ENCODE measurements around the gene RASGRF1. TPM values are rescaled to one million over a fixed set of nuclear protein-coding genes. Genes with fewer than 3 reads are reported as not detected.

Gene RASGRF1
- total and polyA plus RNA-seq, 9 donors = 0.23 to 9.5 (median 1.0) TPM; not detected in 1

DNA sequence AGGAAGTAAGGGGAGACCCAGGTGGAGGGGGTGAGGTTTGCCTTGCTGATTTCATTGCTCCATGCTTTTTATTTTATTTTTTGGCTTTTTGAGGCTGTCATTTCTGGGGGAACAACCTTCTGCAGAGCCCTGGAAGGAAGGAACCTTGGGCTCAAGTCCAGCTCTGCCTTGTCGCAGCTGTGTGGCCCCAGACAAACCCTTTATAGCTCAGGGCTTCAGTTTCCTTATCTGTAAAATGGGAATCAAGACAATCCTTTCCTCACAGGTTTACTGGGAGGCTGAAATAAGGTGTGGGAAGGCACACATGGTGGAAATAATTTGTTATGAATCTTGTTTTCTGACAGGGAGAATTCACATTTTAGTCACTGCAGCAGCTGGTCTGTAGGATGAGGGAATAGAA lies 100.3 kb downstream of the RASGRF1 start:
- no peak overlapping the region for H3K27ac ChIP-seq
- TF ChIP-seq, protein P1, sequence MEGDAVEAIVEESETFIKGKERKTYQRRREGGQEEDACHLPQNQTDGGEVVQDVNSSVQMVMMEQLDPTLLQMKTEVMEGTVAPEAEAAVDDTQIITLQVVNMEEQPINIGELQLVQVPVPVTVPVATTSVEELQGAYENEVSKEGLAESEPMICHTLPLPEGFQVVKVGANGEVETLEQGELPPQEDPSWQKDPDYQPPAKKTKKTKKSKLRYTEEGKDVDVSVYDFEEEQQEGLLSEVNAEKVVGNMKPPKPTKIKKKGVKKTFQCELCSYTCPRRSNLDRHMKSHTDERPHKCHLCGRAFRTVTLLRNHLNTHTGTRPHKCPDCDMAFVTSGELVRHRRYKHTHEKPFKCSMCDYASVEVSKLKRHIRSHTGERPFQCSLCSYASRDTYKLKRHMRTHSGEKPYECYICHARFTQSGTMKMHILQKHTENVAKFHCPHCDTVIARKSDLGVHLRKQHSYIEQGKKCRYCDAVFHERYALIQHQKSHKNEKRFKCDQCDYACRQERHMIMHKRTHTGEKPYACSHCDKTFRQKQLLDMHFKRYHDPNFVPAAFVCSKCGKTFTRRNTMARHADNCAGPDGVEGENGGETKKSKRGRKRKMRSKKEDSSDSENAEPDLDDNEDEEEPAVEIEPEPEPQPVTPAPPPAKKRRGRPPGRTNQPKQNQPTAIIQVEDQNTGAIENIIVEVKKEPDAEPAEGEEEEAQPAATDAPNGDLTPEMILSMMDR (IDR thresholded peaks at IDR 0.05) = no peak
- TF ChIP-seq POLR2A (IDR thresholded peaks at IDR 0.05) = no peak
- no peaks in the 10 kb centered on the region for H3K27me3 ChIP-seq
- no peaks in the 10 kb centered on the region for H3K36me3 ChIP-seq
- intact Hi-C loops (cut with DNase I) = no loop called here
- no peak overlapping the region for H3K4me3 ChIP-seq
- 44 to 71% (median 64%) methylated on average over 1 of the region's 1 CpG for WGBS, 3 donors
- H3K4me1 ChIP-seq (ENCODE audit: insufficient read depth) = peaks cover 3% of the 10 kb centered on the region
- DNase-seq = no peak
- H3K9me3 ChIP-seq = no peaks in the 10 kb centered on the region

DNA sequence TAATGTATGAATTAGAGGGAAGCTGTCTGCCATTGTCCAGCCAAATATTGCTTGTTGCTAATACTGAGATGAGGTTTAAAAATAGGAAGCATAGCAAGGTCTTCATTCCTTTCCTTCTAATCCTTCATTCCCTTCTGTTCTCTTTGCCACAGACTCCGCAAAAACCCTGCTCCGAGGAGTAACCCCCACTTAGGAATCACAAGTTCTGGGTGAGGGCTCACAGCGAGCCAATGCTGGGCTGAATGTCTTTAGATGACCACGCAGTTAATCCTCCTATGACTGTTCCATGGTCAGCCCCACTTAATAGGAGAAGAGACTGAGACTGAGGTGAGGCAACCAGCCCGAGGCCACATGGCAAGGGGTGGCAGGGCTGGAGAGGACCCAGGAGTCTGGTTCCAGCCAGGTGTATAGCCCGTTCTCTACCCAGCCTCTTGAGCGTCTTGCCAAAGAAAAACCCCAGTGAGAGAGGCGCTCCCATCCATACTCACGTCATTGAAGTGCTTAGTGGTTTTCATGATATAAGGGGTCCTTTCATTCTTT lies 100.8 kb downstream of the RASGRF1 start:
- H3K4me3 ChIP-seq = no peak overlapping the region
- 93 to 96% (median 93%) methylated on average over 9 of the region's 9 CpGs for WGBS, 3 donors
- no peak for DNase-seq
- H3K36me3 ChIP-seq = no peaks in the 10 kb centered on the region
- H3K27me3 ChIP-seq = no peaks in the 10 kb centered on the region
- intact Hi-C loops (cut with DNase I) = no loop called here
- TF ChIP-seq, protein P1 (IDR thresholded peaks at IDR 0.05) = no peak
- no peak for TF ChIP-seq POLR2A (IDR thresholded peaks at IDR 0.05)
- TF ChIP-seq EP300 (IDR thresholded peaks at IDR 0.05) = no peak
- peaks cover 3% of the 10 kb centered on the region for H3K4me1 ChIP-seq (ENCODE audit: insufficient read depth)
- H3K9me3 ChIP-seq = no peaks in the 10 kb centered on the region
- no peak overlapping the region for H3K27ac ChIP-seq

DNA sequence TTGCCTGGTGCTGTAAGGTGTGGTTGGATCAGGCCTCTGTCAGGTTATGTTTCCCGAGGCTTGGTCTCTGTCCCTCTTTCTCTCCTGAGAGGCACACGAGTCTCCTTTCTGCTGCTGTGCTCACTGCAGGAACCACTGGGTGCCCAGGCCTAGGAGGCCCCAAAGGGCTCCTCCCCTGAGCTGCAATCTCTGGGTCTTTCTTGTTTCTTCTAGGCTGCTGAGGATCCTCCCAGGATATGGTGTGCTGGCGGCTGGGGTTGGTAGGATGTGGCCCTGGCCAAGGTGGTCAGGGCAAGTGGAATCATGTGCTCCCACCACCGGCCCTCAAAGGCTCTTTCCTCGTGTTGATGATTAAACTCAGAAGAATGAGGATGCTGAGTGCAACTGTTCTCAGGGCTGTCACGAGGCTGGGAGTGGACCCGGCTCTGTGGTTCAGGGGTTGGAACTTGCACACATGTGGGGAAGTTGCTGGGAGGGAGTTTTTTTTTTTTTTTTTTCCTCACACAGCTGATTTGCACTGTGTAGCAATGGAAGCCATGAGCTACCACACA lies 102.1 kb downstream of the RASGRF1 start:
- H3K36me3 ChIP-seq = no peaks in the 10 kb centered on the region
- TF ChIP-seq EP300 (IDR thresholded peaks at IDR 0.05) (no peak), POLR2A (IDR thresholded peaks at IDR 0.05) (no peak)
- TF ChIP-seq, protein P1 (IDR thresholded peaks at IDR 0.05) = no peak
- no peaks in the 10 kb centered on the region for H3K9me3 ChIP-seq
- 16 to 27% (median 26%) methylated on average over 7 of the region's 7 CpGs for WGBS, 3 donors
- H3K4me1 ChIP-seq (ENCODE audit: insufficient read depth) = peaks cover 3% of the 10 kb centered on the region
- no peaks in the 10 kb centered on the region for H3K27me3 ChIP-seq
- intact Hi-C loops (cut with DNase I) = no loop called here
- peak; percentile 27 to 76 (median 64) for DNase-seq
- H3K4me3 ChIP-seq = no peak overlapping the region
- no peak overlapping the region for H3K27ac ChIP-seq

DNA sequence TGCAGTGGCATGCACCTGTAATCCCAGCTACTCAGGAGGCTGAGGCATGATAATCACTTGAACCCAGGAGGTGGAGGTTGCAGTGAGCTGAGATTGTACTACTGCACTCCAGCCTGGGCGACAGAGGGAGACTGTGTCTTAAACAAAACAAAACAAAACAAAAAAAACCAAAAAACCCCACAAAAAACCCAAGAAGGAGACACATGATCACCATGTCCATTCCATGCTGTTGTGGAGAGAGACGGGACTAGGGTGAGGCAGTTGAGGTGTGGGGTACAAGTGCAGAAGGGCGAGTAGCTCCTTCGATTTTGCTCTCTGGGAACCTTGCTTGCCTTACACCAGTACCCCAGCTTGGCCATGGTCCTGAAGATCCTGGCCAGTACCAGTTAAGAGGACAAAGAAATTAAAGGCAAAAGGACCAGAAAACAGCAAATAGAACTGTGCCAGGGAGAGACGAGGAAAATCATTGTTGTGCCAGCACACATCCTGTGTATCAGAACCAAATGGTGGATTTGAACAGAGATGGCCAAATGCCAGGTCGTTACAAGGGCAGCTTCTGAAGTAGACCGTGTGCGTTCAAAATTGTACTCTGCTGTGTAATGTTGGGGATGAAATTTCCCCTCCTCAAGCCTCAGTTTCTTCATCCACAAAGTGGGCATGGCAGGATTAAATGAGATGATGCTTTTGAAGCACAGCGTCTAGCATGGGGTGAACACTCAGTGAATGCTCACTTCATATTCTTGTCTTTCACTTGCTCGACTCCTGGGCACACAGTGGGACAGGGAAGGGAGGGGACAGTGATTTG lies 102.8 kb downstream of the RASGRF1 start:
- no peaks in the 10 kb centered on the region for H3K9me3 ChIP-seq
- intact Hi-C loops (cut with DNase I) = no loop called here
- H3K27me3 ChIP-seq = no peaks in the 10 kb centered on the region
- H3K4me1 ChIP-seq (ENCODE audit: insufficient read depth) = peaks cover 3% of the 10 kb centered on the region
- no peak overlapping the region for H3K27ac ChIP-seq
- no peaks in the 10 kb centered on the region for H3K36me3 ChIP-seq
- TF ChIP-seq, protein P1 (IDR thresholded peaks at IDR 0.05) = no peak
- no peak for TF ChIP-seq POLR2A (IDR thresholded peaks at IDR 0.05)
- TF ChIP-seq EP300 (IDR thresholded peaks at IDR 0.05) = no peak
- DNase-seq = no peak
- 57 to 69% (median 66%) methylated on average over 10 of the region's 10 CpGs for WGBS, 3 donors
- H3K4me3 ChIP-seq = no peak overlapping the region

Data from ovary (tissue), 9 donors.